ENCODE data around the gene CELF2. TPM values are rescaled to one million over a fixed set of nuclear protein-coding genes. Genes with fewer than 3 reads are reported as not detected.

CELF2 gene
- polyA plus RNA-seq, 4 donors: 9.8 to 11.3 (median 10.6) TPM

DNA sequence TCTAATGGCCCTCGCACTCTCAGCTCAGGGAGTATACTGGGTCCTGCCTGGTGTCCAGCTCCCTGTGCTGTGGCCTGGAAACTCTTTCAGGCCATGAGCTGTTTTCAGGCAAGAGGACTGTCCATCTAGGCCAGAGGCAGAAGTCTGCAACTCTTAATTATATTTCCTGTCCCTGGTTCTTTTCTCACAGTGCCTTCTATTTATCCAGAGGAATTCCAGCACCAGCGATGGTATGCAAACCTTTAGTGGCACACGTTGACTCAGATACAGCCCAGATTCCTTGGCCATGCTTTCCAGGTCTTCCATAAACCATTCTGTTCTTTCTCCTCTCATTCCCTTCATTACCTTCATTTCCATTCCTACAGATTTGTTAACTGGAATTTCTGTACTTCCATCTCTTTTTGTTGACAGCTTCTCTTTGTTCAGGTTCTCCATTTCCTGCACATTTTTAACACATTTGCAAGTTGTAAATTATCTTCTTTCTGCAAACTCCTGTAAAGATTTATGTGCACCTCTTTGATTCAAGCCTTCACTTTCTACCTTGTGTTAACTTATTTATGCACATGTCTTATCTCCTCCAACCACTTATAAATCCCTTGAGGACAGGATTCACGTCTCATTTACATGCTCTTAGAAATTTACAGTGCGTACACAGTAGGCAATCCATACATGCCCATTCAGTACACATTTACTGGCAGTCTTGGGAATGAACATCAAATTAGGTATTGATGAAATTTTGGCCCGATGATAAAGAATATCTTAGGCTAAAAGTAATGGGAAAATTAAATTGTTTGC is 172.1 kb downstream of the CELF2 start:
- no peak for DNase-seq (ENCODE audit: low read depth in 4 of 4, low spot score in 2 of 4)

DNA sequence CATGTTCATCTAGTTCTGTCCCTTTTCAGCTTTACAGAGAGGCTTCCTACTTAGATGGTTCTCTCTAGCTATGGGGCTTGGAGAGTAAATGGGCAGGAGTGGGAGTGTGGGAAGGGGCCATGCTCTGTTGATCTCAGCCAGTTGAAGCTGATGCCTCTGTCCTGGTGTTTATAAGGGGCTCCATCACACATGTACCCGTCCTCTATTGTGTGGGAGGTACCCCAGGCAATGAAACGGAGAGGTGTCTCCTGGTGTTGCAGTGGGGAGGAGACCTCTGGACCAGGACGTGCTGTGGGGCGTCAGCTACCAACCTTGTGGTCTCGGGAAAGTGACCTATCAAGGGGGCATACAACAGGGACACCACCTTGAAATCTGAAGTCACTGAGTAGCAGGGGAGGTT is 173.5 kb downstream of the CELF2 start:
- no peak for DNase-seq (ENCODE audit: low read depth in 4 of 4, low spot score in 2 of 4)

DNA sequence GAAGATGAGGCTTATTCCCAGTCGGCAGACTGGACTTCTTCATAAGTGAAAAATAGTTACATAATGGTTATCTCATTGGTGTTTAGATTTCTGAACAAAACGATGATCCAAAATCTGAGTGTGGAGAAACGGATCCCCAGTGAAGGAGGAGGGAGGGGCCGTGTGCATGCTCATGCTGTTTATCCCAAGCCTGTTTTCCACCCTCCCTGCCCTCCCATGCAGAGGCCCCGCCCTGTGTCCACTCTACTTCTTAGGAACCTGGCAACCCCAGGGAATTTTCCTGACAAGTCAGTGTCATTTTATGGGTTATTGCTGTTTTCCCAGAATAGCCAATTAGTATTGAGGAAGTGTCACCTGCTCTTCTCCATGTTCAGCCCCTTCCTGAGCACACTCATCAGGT is 174.0 kb downstream of the CELF2 start:
- no peak for DNase-seq (ENCODE audit: low read depth in 4 of 4, low spot score in 2 of 4)

DNA sequence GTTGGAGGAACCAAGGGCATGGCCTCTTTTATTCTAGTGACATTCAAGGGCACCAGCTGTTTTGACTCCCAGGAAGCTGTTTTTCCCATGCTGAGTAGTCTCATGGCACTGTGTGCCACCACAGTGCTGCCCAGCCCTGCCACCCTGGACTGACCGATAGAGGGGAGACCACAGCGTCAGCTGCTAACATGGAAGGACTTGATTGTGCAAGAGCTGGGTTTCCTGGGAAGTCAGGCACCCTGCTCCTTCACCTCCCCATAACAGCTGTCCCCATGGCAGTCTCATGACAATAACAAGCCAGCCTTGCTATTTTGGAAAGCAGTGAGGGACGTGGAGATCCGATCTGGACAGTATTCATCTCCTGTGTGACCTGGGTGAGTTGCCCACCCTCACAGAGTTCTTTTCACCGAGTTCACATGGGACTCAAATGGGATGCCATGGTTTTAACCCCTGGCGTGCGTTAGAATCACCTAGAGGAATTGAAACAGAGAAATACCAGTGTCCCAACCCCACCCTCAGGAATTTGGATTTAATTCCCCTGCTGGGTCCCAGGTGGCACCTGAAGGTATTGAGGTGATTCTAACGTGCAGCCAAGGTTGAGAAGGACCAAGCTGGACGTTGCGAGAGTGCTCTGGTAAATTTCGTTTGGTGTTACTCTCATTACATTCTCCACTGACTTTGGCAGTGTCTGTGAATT is 174.8 kb downstream of the CELF2 start:
- no peak for DNase-seq (ENCODE audit: low read depth in 4 of 4, low spot score in 2 of 4)

DNA sequence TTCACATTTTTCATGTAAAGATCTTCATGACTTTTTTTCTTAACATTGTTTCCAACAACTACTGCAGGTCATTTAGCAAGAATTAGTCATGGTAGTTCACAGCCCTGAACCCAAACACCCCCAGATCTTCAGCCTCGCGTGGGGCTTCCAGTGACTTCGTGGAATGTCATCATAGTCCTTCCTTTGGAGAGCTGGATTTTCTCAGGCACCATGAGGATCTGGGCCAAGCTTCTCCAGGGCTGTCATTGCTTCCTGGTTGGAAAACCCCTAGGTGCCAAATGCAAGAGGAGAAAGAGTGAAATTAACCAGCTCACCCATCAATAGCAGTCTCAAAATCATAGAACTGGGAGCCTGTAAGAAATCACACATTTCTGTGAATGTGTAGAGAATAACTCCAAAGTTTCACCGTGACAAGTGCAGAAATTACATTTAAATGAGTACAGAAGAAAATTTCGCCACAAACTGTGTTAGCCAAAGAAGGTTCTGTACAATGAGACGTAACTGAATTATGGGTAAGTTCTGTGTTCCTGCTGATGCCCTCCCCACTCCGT is 175.4 kb downstream of the CELF2 start:
- no peak for DNase-seq (ENCODE audit: low read depth in 4 of 4, low spot score in 2 of 4)

DNA sequence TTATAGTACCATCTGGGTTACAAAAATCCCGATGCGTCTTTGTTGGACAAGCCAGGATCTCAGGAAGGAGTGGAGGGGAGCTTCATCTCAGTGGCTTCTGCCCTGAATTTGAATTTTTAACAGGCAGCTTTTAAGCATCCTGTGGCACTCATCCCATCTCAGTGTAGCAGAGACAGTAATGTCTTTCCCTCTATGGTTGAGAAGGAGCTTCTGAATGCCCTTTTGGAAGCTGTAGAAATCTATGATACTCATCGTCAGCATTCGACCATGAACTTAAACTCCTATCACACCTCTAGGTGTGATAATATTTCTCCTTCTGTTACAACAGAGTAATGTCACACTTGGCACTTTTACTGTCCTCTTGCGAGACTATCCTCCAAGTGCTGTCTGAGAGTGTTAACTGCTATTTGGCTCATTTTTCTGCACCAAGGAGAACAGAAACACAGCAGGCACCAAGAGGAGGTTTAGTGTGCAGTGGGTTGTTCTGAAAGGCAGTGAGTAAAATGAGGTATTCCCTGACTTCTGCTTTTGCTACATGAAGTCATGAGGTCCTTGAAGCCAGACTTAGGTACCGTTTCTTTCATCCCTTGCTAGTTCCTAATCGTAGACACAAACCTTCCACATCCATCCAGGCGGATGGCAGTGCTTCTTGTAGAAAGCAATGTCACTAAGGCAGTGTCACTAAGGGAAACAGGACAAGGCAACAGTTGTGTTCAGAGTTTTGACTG is 177.4 kb downstream of the CELF2 start:
- DNase-seq (ENCODE audit: low read depth in 4 of 4, low spot score in 2 of 4): no peak

DNA sequence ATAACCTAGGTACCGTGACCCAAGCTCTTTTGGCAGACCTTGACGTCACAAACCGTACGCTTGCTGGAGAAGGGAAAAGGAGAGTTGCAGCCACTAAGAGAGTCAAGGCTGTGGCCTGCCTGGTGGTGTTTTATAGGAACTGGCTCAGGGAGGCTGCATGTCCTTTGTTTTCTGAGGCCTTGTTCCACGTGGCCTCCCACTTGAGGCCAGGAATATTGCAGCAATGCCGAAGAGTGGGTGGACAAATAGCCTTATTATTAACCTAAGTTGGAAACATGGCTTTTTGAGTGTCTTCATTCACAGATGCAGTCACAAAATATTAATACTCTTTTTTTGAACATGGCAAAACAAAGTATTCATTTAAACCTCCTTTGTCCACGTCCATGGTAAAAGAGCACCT is 178.0 kb downstream of the CELF2 start:
- no peak for DNase-seq (ENCODE audit: low read depth in 4 of 4, low spot score in 2 of 4)

DNA sequence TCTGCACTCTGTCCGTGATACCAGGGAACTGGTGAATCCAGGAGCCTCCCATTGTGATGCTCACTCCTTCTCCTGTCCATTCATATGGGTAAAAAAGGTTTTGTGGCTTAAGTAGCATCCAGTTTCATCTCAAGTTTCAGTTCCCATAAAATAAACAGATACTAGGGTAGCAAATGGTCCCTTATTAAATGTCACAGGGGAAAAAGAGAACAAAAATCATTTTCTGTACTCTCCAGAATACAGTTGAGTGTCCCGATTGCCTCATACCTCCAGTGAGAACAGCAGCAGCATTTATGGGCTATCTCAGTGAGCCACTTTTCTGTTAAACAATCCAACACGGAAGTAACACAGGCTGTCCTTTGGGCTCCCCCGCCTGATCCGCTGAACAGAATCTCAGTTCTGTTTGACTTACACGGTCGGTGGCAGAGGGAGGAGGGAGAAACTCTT is 179.6 kb downstream of the CELF2 start:
- DNase-seq (ENCODE audit: low read depth in 4 of 4, low spot score in 2 of 4): no peak

DNA sequence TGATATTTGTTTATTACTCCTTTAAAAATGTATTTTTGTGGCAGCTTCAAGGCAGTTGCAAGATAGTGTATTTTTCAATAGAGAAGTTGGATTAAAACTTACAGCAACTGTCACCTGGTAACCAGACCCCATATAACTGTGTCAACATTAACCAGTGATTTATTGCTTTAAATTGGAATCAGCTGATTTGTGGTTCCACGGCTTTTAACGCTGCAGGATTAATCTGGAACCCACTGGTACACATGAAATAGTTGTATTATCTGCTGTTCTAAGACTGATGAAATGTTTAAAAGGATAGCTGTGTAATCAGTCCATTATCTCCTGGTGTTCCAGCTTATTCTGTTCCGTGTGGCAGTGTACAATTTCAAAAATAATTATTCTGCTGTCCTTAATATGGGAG is 180.2 kb downstream of the CELF2 start:
- DNase-seq (ENCODE audit: low read depth in 4 of 4, low spot score in 2 of 4): no peak

DNA sequence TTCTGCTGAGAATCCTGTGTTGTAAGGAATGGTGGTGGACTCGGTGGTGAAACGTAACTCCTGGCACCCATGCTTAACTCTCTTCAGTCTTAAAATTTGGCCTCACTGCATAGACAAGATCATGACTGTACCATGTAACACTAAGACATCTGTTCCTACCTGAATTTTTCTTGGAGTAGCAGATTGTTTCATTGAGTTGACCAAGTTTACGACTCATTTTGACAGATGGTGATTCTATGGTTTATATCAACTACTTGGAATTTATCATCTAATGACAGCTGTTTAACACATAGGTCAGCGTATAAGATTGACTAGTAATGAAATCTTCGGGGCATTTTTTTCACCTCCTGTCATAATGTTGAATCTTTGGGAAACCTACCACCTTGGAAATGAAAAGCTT is 184.2 kb downstream of the CELF2 start:
- DNase-seq (ENCODE audit: low read depth in 4 of 4, low spot score in 2 of 4): no peak

DNA sequence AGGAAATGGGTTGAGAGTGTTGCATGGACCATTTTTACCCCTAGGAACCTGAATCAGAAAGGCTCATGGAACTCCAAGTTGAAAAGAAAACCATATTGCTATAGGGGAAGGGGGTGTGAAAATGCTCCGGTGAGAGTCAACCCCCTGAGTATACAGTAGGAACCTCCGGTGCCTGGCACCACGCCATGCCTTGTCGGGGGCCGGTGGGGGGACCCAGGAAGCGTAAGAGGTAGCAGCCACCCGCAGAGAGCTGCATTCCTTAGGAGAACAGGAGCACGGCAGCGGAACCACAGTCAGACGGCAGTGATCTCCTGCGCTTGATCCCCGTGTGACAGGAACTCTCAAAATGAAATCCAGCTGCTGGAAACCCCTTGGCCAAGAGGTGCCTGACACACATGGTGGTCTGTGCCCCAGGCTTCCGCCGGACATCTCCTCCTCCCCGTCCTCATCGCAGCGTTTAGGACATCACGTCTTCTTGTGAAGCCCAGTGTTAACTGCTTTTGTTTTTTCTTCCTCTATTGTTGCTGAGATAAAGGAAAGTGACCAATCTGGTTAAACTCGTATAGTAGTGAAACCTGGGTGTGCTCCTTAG is 186.8 kb downstream of the CELF2 start:
- DNase-seq (ENCODE audit: low read depth in 4 of 4, low spot score in 2 of 4): peak in 1 of 4 donors; percentile 50

DNA sequence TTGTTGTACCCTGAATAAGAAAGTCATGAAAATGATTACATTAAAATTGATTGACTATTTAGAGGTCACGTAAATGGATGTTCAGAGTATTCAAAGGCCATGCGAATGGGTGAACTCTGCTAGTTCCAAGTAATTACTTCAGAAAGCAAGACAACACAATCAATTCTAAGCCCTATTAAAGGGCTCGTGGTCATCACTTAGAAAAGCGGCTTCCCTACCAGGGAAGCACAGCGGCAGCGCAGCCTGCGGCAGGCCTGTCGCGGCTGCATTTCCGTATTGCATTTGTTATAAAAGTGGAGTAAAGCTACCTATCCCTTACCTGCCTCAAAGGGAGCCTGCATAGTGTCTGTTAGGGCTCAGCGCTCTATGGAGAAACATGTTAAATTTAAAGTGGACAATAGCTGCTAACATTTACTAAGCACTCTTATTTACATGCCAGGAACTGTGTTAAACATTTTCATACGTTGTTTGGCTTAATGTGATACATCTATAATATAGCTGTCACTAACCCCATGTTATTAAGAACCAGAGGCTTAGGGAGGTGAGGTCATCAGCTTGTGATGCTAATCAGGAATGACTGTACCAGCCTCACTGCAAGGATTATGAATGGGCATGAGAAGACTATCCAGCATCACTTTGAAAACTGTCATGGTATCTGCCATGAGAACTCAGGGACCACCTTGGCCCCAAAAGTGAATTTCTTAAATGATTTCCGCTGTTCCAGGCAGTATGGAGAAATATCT is 187.5 kb downstream of the CELF2 start:
- no peak for DNase-seq (ENCODE audit: low read depth in 4 of 4, low spot score in 2 of 4)

DNA sequence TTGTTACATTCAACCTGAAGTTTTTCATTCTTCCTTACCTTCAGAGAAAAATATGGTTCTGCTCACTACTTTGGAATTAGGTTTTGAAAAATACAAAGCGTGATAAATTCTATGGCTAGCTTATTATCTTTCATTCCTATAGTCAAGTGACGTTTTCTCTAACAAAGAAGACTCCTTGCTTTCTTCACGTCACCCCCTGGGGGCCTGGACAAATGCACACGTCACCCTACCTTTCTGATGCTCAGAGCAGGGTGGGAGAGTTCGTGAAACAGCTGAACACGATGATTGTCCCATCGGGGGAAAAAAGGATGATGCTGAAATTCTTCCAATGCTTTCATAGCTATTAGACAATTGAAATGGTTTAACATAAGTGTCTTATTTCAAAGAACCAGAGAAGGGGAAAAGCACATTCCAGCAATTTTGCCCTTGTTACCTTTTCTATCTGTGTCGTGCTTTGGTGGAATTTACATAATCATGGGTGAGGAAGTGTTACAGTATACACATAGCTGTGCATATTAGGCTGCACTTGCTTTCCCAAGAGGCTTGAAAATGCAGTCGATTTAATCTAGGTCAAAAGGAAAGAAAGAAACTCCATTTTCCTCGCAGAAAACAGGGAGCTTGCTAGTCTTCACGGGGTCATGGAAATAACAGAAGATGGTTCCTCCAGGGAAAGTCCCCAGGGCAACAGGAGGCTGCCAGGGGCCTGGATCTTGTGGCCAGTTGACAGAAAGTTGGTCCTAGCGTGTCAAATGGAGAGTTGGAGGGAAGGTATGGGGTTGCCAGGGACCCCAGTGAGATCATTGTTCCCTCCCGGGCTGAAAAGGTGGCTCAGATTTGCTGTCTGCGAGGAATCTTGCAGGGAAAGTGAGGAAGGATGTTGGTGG is 189.2 kb downstream of the CELF2 start:
- no peak for DNase-seq (ENCODE audit: low read depth in 4 of 4, low spot score in 2 of 4)

DNA sequence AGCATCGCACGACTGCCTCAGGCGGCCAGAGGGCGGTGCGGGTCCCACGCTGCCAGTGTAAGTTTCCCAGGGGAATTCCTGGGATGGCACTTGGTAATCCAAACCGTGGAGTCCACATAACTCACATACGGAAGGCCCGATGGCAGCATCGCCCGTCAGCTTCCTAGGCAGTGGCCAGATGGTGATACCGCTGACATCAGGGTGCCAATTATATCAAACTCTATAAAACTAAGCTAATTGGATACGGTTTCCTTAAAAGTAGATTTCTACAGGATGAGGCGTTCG is 189.8 kb downstream of the CELF2 start:
- DNase-seq (ENCODE audit: low read depth in 4 of 4, low spot score in 2 of 4): no peak

DNA sequence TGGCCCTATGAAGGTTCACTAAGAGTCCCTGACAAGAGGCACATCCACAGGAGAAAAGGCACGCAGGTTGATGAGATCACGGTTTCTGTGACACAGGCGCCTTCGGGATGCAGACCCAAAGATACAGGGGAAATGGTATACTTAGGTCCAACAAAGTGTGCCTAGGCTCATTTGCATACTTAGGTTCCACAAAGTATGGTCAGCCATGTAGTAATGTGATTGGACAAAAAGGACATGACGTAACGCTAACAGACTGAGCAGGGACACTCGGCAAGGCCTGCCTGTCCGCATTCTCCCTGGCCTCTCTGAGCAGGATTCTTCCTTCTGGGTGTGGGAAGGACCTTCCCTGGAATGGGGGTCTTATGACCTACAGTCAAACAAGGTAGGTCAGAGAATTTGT is 190.6 kb downstream of the CELF2 start:
- DNase-seq (ENCODE audit: low read depth in 4 of 4, low spot score in 2 of 4): no peak

DNA sequence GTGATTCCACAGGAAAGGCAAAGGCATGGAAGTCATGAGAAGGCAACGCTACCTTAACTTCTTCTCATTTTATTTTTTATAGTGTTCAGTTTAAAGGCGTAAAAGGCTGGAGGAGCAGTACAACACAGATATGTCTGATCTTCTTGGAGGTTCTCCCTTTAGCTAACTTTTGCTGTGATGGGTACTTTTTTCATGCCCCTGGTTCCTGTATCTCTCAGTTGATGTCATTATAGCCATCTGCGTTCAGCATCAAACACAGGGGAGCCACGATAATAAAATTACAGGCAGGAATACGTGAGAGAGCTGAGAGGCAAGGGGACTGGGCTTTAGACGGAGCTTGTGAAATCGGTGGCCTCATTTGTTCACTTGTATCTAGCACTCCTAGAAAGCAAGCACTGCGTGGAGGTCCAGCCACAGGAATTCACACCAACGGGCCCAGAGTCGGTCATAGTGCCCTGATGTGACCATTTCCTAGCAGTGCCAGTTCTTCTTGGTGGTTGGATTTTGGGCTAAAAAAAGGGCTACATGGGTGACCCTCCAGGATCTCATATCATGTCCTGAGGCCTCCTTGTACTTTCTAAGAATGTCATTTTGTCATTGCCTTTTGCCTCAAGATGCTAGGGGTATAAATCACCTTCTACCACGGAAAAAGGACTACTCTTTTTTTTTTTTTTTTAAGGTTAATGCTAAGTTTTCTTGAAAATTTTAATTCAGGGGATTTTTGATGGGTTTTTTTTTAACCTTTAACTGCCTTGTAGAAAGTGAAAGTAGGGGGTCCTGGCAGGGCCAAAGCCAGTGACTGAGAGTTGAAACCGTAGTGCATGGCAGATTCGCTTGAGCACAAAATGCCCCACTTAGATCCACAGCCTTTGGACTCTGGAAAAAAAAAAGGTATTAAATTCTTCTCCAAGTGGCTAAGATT is 191.5 kb downstream of the CELF2 start:
- DNase-seq (ENCODE audit: low read depth in 4 of 4, low spot score in 2 of 4): no peak

DNA sequence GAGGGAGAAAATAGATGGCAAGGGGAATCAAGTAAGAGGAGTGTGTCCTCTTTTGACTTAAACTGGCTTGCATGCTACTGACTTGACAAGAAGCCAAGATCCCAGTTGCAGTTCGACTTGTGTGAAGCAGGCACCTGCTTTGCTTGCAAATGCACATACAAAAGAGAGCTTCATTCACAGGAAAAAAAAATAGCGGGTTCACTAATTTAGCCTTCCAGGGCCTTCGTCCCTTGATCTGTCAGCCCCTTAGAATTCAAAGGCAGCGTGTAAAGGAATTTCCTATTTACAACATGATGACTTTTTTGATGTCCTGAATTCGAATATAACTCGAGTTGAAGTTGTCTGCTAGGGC is 192.1 kb downstream of the CELF2 start:
- DNase-seq (ENCODE audit: low read depth in 4 of 4, low spot score in 2 of 4): no peak

DNA sequence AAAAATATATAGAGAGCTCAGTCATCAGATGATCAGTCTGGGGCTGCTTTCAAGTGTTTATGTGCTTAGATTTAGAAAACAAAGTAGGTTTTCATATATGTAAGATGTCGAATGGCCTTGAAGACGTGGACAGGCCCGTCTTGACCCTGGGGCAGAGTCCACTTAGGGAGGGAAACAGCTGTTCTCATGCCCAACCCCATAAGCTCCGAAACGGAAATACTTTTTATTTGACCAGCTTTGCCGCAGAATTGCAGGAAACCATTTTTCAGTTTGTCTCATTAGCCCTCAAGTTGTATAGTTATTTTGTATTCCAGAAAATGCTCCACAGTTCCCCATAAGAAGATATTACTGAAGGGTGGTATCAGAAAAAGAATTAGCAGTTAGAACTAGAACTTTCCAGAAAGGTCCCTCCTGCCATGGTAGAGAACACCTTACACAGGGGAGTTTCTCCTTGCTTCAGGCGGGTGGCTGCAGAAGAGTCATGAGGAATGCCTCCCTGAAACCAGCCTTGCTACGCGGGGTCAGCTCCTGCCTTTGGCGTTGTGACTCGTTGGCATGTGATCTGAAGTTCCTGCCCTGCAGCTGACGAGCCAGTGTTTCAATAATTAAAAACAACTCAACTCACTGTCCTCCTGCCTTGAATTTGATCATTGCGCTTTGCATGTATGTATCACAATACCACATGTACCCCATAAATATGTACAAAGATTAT is 192.7 kb downstream of the CELF2 start:
- DNase-seq (ENCODE audit: low read depth in 4 of 4, low spot score in 2 of 4): no peak
